Nephron progenitor cell (in vitro differentiated cells): ENCODE data around the gene ZFP90.

ENCODE experiments used
- DNase-seq: peaks from one replicate; pipeline ENCODE4 v3.0.0; 2021
- H3K27ac Mint-ChIP-seq: 2 replicates; pipeline ENCODE4 v1.8.0; 2021; ENCODE audit warnings: mild to moderate bottlenecking, moderate library complexity, mixed read lengths
- H3K27me3 Mint-ChIP-seq: 2 replicates; pipeline ENCODE4 v1.8.0; 2021; ENCODE audit warnings: mild to moderate bottlenecking, low read depth, mixed read lengths; ENCODE audit not compliant: poor library complexity
- H3K36me3 Mint-ChIP-seq: 2 replicates; pipeline ENCODE4 v1.8.0; 2021; ENCODE audit warnings: low read depth, mixed read lengths
- H3K4me1 Mint-ChIP-seq: 2 replicates; pipeline ENCODE4 v1.8.0; 2021; ENCODE audit warnings: mixed read lengths
- H3K4me3 Mint-ChIP-seq: 2 replicates; pipeline ENCODE4 v1.8.0; 2021; ENCODE audit warnings: mild to moderate bottlenecking, moderate library complexity, mixed read lengths
- H3K9me3 Mint-ChIP-seq: 2 replicates; pipeline ENCODE4 v1.8.0; 2021; ENCODE audit warnings: mild to moderate bottlenecking, moderate library complexity, mixed read lengths
- CTCF ChIP-seq: fragments of 200-600 bp; sonication (generic); IDR thresholded peaks from 2 replicates; pipeline ENCODE4 v1.5.0; 2021; ENCODE audit warnings: antibody characterized with exemption

Gene ZFP90

GRCh38 chr16:68605746-68606145 lies 66.7 kb downstream of the ZFP90 start:
- TF ChIP-seq CTCF: no peak
- Mint-ChIP-seq H3K4me3 (no peak overlapping the region), H3K27ac (no peak overlapping the region), H3K9me3 (peaks cover 5% of the 10 kb centered on the region), H3K27me3 (no peaks in the 10 kb centered on the region), H3K4me1 (peaks cover 11% of the 10 kb centered on the region), H3K36me3 (peaks cover 4% of the 10 kb centered on the region)
- no peak for DNase-seq

- no peak for TF ChIP-seq CTCF
- H3K36me3 Mint-ChIP-seq: peaks cover 4% of the 10 kb centered on the region
- H3K9me3 Mint-ChIP-seq: peaks cover 6% of the 10 kb centered on the region
- no peaks in the 10 kb centered on the region for H3K27me3 Mint-ChIP-seq
- no peak overlapping the region for H3K4me3 Mint-ChIP-seq
- DNase-seq: no peak
- H3K4me1 Mint-ChIP-seq: peaks cover 11% of the 10 kb centered on the region
- no peak overlapping the region for H3K27ac Mint-ChIP-seq
Measured at GRCh38 chr16:68607443-68607842, 68.4 kb downstream of the ZFP90 start.

GRCh38 chr16:68608330-68608729 lies 69.2 kb downstream of the ZFP90 start:
- Mint-ChIP-seq H3K27me3 (no peaks in the 10 kb centered on the region), H3K4me1 (peaks cover 11% of the 10 kb centered on the region), H3K27ac (no peak overlapping the region), H3K36me3 (peaks cover 8% of the 10 kb centered on the region), H3K9me3 (peaks cover 13% of the 10 kb centered on the region), H3K4me3 (no peak overlapping the region)
- no peak for TF ChIP-seq CTCF
- no peak for DNase-seq

- no peak overlapping the region for H3K4me3 Mint-ChIP-seq
- no peak overlapping the region for H3K27ac Mint-ChIP-seq
- peaks cover 28% of the 10 kb centered on the region for H3K36me3 Mint-ChIP-seq
- H3K4me1 Mint-ChIP-seq: no peaks in the 10 kb centered on the region
- H3K27me3 Mint-ChIP-seq: no peaks in the 10 kb centered on the region
- no peak for TF ChIP-seq CTCF
- peaks cover 35% of the 10 kb centered on the region for H3K9me3 Mint-ChIP-seq
- DNase-seq: no peak
Measured at GRCh38 chr16:68612996-68613395, 73.9 kb downstream of the ZFP90 start.

- Mint-ChIP-seq H3K9me3 (peaks cover 27% of the 10 kb centered on the region), H3K4me1 (peaks cover 5% of the 10 kb centered on the region), H3K27me3 (no peaks in the 10 kb centered on the region), H3K27ac (no peak overlapping the region), H3K4me3 (no peak overlapping the region), H3K36me3 (peaks cover 24% of the 10 kb centered on the region)
- no peak for TF ChIP-seq CTCF
- DNase-seq: no peak
Measured at GRCh38 chr16:68617734-68618133, 78.6 kb downstream of the ZFP90 start.
